ENCODE results near the gene TBRG1.

The TBRG1 gene

GRCh38 chr11:124643042-124643604 lies 20.5 kb downstream of the TBRG1 start:
- no peak for DNase-seq (ENCODE audit: low read depth)
- no peak for TF ChIP-seq CTCF (IDR thresholded peaks at IDR 0.05; ENCODE audit: low read depth, low read length, missing control alignments)
- H3K4me3 ChIP-seq (ENCODE audit: low read depth, low read length): no peak overlapping the region

DNA sequence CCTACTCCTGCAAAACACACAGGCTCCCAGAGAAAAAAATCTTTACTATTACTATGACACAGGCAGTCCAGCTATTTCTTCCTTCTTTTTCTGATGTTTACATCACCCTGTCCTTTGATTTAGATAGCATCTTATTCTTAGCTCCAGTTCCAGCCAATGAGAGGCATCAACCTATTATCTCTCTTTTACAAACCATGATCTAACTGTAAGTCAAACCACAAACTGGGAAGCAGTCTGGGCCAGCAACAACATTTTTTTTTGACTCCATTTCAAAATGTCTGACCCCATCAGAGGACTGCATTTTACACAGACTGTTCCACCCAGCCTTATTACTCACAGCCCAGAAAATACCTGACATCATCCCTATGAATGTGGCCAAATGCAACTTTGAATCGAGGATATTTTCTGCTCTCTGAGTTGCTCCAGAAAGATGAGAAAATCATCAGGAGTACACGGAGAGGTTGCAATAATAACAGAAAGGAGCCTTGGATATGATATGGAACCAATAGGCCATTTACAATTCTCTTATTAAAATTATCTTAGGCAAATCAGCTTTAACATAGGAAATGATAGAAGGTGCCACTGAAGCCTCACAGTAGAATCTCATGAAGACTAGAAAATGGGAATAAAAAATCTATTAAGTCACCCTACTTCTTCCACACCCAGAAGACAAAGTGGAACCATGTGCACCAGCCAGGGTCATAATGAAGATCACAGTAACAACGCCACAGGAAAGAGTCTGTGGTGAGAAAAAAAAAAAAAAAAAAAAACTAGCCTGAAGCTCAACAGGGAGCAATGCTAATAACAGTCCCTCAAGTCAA lies 21.2 kb downstream of the TBRG1 start:
- no peak for TF ChIP-seq CTCF (IDR thresholded peaks at IDR 0.05; ENCODE audit: low read depth, low read length, missing control alignments)
- no peak overlapping the region for H3K4me3 ChIP-seq (ENCODE audit: low read depth, low read length)
- DNase-seq (ENCODE audit: low read depth): no peak

- H3K4me3 ChIP-seq (ENCODE audit: low read depth, low read length): no peak overlapping the region
- DNase-seq (ENCODE audit: low read depth): no peak
- peak; percentile 78 for TF ChIP-seq CTCF (IDR thresholded peaks at IDR 0.05; ENCODE audit: low read depth, low read length, missing control alignments)
These were observed 22.0 kb downstream of the TBRG1 start for GRCh38 chr11:124644426-124645280.

- TF ChIP-seq CTCF (IDR thresholded peaks at IDR 0.05; ENCODE audit: low read depth, low read length, missing control alignments): no peak
- no peak for DNase-seq (ENCODE audit: low read depth)
- H3K4me3 ChIP-seq (ENCODE audit: low read depth, low read length): no peak overlapping the region
These were observed 23.5 kb downstream of the TBRG1 start for GRCh38 chr11:124646148-124646547.

DNA sequence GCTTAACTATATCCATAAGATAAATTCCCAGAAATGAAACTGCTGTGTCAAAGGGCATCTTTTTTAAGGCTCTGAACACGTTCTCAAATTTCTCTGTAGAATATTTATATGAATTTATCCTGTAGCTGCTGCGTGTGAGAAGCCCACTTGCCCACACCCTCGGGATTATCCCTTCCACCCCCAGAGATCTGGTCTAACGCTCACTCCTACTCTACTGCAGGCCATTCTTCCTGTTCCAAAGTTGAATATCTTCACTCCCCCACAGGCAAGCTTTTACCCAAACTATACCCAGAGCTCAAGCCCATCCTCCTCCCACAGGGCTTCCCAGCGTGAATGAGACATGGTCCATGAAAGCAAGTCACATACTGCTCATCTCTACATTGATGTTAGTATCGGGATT lies 25.9 kb downstream of the TBRG1 start:
- no peak for TF ChIP-seq CTCF (IDR thresholded peaks at IDR 0.05; ENCODE audit: low read depth, low read length, missing control alignments)
- no peak overlapping the region for H3K4me3 ChIP-seq (ENCODE audit: low read depth, low read length)
- no peak for DNase-seq (ENCODE audit: low read depth)

GRCh38 chr11:124656774-124657630 lies 34.3 kb downstream of the TBRG1 start:
- no peak overlapping the region for H3K4me3 ChIP-seq (ENCODE audit: low read depth, low read length)
- no peak for DNase-seq (ENCODE audit: low read depth)
- TF ChIP-seq CTCF (IDR thresholded peaks at IDR 0.05; ENCODE audit: low read depth, low read length, missing control alignments): no peak

All from GM12864 (cell line).